Testis (tissue), 3 donors: ENCODE data around the gene HIF1A. TPM values are rescaled to one million over a fixed set of nuclear protein-coding genes. Genes with fewer than 3 reads are reported as not detected.

ENCODE experiments used
- DNase-seq: peaks from one replicate; pipeline ENCODE4 v3.0.0-alpha.2; 2019
- H3K27ac ChIP-seq, 2 donors: fragments of 200-600 bp; sonication (generic); one replicate each; pipeline ENCODE4 v1.5.1; 2019
- H3K27me3 ChIP-seq: fragments of 200-600 bp; sonication (generic); one replicate; pipeline ENCODE4 v1.5.1; 2019
- H3K36me3 ChIP-seq: fragments of 200-600 bp; sonication (generic); one replicate; pipeline ENCODE4 v1.5.1; 2017; ENCODE audit warnings: low read depth; ENCODE audit errors: missing control alignments
- H3K4me1 ChIP-seq: fragments of 200-600 bp; sonication (generic); one replicate; pipeline ENCODE4 v1.5.1; 2019
- H3K4me3 ChIP-seq, 2 donors: fragments of 200-600 bp; sonication (generic); one replicate each; pipeline ENCODE4 v1.5.1; 2017 to 2019
- H3K9me3 ChIP-seq: fragments of 200-600 bp; sonication (generic); one replicate; pipeline ENCODE4 v1.5.1; 2017
- POLR2A ChIP-seq: fragments of 450-650 bp; IDR thresholded peaks from one replicate; pipeline ENCODE4 v1.6.1; 2017; ENCODE audit warnings: antibody characterized with exemption, mild to moderate bottlenecking, moderate library complexity
- WGBS, 2 donors: methylation state at CpG; one replicate each; pipeline ENCODE4 v1.1.5; 2018; 5-methylcytosine and 5-hydroxymethylcytosine counted together
- intact Hi-C: fragments of 100-400 bp; cut with DNase I; formaldehyde crosslinking; loops from one replicate; pipeline ENCODE4 v1.15.1; 2023; ENCODE audit warnings: low total_unique reads
- polyA plus RNA-seq: library from polyadenylated mRNA; stranded (reverse); fragments of 350-450 nt; fragmentation: Illumina TruSeq; extraction: RNeasy Lipid Tissue Mini Kit (QIAGEN cat#74804); gene quantifications from one replicate; pipeline ENCODE4 v1.2.3, GENCODE V29; 2014; ENCODE audit warnings: low read depth, low replicate concordance; ENCODE audit not compliant: insufficient read depth
- total RNA-seq, 2 donors: library from RNA; depleted of rRNA; stranded (reverse); fragments of >200 nt; gene quantifications; one replicate each; pipeline ENCODE4 v1.2.3, GENCODE V29; 2016
- TF ChIP-seq, protein P1 (sequence below), 3 experiments: fragments of 450-650 bp in 2 of 3; fragments of 200-600 bp in 1 of 3; sonication (generic) in 1 of 3; IDR thresholded peaks; one replicate each; pipeline ENCODE4 v1.5.1; 2016 to 2019; ENCODE audit warnings: antibody characterized with exemption in 3 of 3, mild to moderate bottlenecking in 2 of 3, moderate library complexity in 1 of 3

Gene HIF1A
- total and polyA plus RNA-seq, 3 donors from 2014 or later, result 63.1 to 140 (median 105) TPM

DNA sequence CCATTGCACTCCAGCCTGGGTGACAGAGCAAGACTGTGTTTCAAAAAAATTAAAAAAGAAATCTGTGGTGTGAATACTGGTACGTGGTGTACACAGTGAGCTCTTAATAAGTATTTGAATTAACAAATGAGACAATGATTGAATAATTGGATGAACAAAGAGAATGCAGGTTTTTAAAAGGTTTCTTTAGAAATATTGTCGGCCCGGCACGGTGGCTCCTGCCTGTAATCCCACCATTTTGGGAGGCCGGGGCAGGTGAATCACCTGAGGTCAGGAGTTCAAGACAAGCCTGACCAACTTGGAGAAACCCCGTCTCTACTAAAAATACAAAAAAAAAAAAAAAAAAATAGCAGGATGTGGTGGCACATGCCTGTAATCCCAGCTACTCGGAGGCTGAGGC lies 6.6 kb downstream of the HIF1A start:
- WGBS, 2 donors, result 81 to 84% methylated on average over 7 of the region's 7 CpGs
- peaks cover 8% of the 10 kb centered on the region for H3K4me1 ChIP-seq
- no peaks in the 10 kb centered on the region for H3K9me3 ChIP-seq
- TF ChIP-seq, protein P1, sequence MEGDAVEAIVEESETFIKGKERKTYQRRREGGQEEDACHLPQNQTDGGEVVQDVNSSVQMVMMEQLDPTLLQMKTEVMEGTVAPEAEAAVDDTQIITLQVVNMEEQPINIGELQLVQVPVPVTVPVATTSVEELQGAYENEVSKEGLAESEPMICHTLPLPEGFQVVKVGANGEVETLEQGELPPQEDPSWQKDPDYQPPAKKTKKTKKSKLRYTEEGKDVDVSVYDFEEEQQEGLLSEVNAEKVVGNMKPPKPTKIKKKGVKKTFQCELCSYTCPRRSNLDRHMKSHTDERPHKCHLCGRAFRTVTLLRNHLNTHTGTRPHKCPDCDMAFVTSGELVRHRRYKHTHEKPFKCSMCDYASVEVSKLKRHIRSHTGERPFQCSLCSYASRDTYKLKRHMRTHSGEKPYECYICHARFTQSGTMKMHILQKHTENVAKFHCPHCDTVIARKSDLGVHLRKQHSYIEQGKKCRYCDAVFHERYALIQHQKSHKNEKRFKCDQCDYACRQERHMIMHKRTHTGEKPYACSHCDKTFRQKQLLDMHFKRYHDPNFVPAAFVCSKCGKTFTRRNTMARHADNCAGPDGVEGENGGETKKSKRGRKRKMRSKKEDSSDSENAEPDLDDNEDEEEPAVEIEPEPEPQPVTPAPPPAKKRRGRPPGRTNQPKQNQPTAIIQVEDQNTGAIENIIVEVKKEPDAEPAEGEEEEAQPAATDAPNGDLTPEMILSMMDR (IDR thresholded peaks at IDR 0.05), result no peak
- no peak for TF ChIP-seq POLR2A
- intact Hi-C loops, result no loop called here
- no peaks in the 10 kb centered on the region for H3K36me3 ChIP-seq
- H3K4me3 ChIP-seq, result no peak overlapping the region
- H3K27ac ChIP-seq, result no peak overlapping the region
- no peak for DNase-seq
- H3K27me3 ChIP-seq, result no peaks in the 10 kb centered on the region

DNA sequence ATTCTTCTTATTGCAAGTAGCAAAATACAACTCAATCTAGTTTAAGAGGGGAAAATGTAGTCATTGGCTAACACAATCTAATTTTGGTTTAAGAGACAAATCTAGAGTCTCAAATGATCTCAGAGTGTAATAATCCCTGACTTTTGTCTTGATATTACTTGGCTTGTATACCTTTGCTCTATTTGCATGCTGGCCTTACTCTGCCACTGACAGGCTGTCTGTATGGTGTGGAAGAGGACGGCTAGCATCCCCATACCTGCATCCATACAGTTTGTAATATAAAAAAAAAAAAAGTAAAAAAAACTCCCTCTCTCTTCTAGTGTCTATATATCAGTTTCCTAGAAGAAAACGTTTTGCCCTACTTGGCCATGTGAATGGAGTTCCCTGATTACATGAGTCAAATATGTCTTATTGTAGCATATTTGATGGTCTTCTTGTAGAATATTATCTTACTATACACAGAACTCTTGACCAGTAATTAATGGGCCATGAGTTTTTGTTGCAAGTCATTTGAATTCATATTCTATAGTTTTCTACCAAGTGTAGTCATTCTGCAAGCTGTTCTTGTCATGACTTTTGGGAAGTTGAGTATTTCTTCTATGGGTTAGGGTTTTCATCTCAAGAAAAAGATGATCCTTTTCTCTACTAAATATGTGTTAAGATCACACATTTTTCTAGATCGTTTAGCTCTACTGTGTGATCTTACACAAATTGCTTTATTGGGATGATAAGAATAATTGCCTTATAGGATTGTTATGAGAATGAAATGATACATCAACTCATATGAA lies 8.2 kb downstream of the HIF1A start:
- H3K36me3 ChIP-seq, result no peaks in the 10 kb centered on the region
- intact Hi-C loops, result no loop called here
- 51 to 61% methylated on average over 3 of the region's 3 CpGs for WGBS, 2 donors
- no peaks in the 10 kb centered on the region for H3K9me3 ChIP-seq
- DNase-seq, result no peak
- no peak overlapping the region for H3K27ac ChIP-seq
- no peak for TF ChIP-seq POLR2A
- TF ChIP-seq, protein P1 (IDR thresholded peaks at IDR 0.05), result no peak
- H3K4me3 ChIP-seq, result no peak overlapping the region
- H3K27me3 ChIP-seq, result no peaks in the 10 kb centered on the region
- peaks cover 7% of the 10 kb centered on the region for H3K4me1 ChIP-seq

DNA sequence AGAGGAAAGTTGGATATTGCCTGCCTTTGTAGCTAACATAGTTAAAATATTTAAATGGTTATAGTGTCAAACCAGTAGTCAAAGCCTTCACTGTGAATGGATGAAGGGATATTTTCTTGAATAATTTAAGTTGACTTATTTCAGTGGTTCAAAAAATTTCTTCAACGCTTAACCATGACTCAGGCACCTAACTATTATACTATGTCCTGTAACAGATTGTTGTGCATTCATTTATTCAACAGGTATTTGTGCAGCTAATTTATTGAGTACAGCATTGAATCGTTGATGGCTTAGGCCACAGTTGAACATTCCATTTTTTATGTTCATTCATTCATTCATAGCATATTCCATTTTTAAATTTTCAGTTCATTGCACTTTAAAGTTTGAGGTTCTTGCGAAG lies 9.2 kb downstream of the HIF1A start:
- Histone ChIP-seq H3K27me3 (no peaks in the 10 kb centered on the region), H3K4me1 (no peaks in the 10 kb centered on the region), H3K9me3 (no peaks in the 10 kb centered on the region), H3K36me3 (no peaks in the 10 kb centered on the region), H3K4me3 (no peak overlapping the region), H3K27ac (no peak overlapping the region)
- WGBS, 2 donors, result 85 to 89% methylated on average over 3 of the region's 3 CpGs
- intact Hi-C loops, result no loop called here
- no peak for TF ChIP-seq POLR2A
- TF ChIP-seq, protein P1 (IDR thresholded peaks at IDR 0.05), result no peak
- DNase-seq, result no peak

DNA sequence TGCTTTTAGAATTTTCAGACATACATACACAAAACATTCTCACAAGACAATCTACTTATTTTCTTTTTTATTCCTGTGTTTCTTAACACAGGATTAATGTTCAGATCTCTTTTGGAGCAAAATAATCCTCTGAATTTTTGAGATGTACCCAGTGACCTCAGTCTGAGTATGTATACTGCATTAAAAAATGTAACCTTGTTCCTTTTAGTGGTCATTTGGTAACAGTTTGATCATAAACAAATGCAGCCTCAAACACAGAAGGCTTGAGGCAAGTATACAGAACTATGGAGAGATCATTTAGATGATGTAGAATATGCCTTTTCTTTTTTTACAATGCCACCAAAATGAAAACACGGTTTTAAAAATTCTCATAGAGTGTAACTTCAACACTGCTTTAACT lies 9.7 kb downstream of the HIF1A start:
- Histone ChIP-seq H3K27me3 (no peaks in the 10 kb centered on the region), H3K4me3 (no peak overlapping the region), H3K27ac (no peak overlapping the region), H3K9me3 (no peaks in the 10 kb centered on the region), H3K4me1 (no peaks in the 10 kb centered on the region), H3K36me3 (no peaks in the 10 kb centered on the region)
- TF ChIP-seq, protein P1 (IDR thresholded peaks at IDR 0.05), result no peak
- no peak for TF ChIP-seq POLR2A
- no peak for DNase-seq
- 77 to 82% methylated on average over 1 of the region's 1 CpG for WGBS, 2 donors
- intact Hi-C loops, result no loop called here
